ENCODE data around the gene NFIA.

- TF ChIP-seq CTCF (IDR thresholded peaks at IDR 0.05), result no peak
- TF ChIP-seq EZH2 (IDR thresholded peaks at IDR 0.05; ENCODE audit: borderline replicate concordance, insufficient read depth, low read depth, low read length, poor library complexity, severe bottlenecking), result no peak
Observed at GRCh38 chr1:61397495-61397894, 315.1 kb downstream of the NFIA start.

Measured in B cell (primary cell).